Neural cell (in vitro differentiated cells): ENCODE results near the gene THRB.

ENCODE experiments used
- CTCF ChIP-seq: fragments of 450-650 bp; IDR thresholded peaks from 2 replicates; pipeline ENCODE4 v1.5.1; 2014; ENCODE audit warnings: antibody characterized with exemption, mild to moderate bottlenecking, moderate library complexity; ENCODE audit not compliant: poor library complexity, severe bottlenecking
- EZH2 ChIP-seq: fragments of 200-600, 300-800 bp; shearing (Covaris generic), sonication (generic); IDR thresholded peaks from 2 replicates; pipeline ENCODE4 v1.6.1; 2014; ENCODE audit warnings: antibody characterized with exemption, low read length, borderline replicate concordance, mild to moderate bottlenecking; ENCODE audit not compliant: insufficient read depth, poor library complexity, severe bottlenecking
- REST ChIP-seq: IDR thresholded peaks from 2 replicates; pipeline ENCODE4 v1.6.1; 2012; ENCODE audit warnings: borderline replicate concordance

DNA sequence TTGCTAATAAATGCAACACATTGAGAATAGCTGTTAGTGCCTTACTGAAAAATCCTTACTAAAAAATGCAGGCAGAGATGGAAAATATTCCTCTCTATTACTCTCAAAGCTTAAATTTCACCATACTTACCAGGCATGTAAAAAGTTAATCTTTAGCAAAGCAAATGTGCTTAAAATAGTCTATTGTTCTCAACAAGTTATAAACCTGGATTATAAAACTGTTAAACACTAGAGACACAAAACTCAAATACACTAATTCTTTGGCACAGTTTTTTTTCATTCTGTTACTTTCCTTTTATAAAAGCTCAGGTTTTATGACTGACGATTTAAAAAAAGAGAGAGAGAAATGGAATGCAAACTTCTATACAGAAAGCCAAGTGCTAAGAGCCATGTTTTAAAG lies 119.8 kb downstream of the THRB start:
- TF ChIP-seq CTCF: no peak
- no peak for TF ChIP-seq REST
- TF ChIP-seq EZH2: no peak
